Occipital lobe (tissue), 2 donors: ENCODE measurements around the gene KRT81. TPM values are rescaled to one million over a fixed set of nuclear protein-coding genes. Genes with fewer than 3 reads are reported as not detected.

Experiments used
- DNase-seq: peaks from one replicate; lab custom pipeline; 2025; lab: John Stamatoyannopoulos, UW
- total RNA-seq: library from RNA; depleted of rRNA; stranded (reverse); fragments of >200 nt; gene quantifications from one replicate; pipeline ENCODE4 v1.2.3, GENCODE V29; 2014

The KRT81 gene
- total RNA-seq, result not detected

DNA sequence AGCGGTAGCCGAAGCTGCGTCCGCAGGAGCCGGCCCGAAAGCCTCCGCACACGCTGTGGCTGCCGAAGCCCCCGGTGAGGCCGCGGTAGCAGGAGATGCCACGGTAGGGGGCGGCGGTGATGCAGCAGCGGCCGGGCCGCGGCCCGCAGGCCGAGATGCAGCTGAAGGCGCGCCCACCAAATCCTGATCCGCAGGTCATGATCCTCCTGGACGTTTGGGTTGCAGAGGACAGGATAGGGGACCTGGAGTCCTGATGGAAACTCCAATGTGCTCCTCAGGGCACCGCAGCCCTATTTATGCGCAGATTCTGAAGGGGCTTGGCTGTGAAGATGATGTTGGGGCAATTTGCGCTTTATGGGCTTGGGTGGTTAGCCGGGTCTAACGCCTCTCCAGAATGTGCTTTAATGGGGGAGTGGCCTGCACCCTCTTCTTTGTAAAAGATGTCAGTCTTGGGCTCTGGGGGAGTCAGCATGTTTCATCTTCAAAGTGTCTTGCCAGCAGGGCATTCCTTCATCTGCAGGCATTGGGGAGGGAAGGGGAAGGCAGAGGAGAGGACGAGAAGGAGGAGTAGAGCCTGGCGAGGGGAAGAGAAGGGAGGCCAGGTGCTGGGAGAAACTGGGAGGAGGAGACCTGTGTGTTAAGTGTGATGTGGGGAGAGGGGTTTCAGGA lies at the start of gene KRT81:
KRT81 (minus strand) TSS at position 268 of the 669 bp plus-strand sequence; CDS start at position 199, 69 bp downstream.
- DNase-seq, result no peak

DNA sequence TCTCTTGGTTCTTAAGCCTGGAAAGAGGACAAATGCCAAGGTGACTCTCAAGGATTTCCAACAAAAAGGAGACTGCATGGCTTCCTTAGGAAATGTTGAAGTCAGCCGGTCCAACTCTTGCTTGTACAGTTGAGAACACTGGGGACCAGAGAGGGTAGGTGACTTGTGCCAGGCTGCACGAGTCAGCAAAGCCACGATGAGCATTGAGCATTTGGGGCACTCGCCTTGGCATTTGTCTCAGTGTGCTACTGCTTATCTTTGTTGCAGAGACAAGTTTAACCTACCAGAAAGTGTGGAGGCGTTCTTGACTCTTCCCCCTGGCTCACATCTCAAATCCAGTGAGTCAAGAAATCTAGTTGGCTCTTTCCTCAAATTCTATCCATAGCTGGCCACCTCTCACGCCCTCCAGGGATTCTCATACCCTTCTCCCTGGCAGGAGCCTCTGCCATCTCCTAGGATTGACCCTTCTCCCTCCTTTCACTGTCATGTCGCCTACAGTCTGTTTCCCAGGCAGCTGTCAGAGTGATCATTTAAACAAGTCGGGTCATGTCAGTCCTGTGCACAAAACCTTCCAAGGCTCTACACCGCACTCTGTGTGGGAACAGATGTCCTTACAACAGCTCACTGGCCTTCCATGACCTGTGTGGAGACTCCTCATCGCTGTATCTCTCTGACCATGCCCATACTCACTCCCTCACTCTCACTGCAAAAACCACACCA lies 47.1 kb upstream of the KRT81 start:
- DNase-seq, result no peak

DNA sequence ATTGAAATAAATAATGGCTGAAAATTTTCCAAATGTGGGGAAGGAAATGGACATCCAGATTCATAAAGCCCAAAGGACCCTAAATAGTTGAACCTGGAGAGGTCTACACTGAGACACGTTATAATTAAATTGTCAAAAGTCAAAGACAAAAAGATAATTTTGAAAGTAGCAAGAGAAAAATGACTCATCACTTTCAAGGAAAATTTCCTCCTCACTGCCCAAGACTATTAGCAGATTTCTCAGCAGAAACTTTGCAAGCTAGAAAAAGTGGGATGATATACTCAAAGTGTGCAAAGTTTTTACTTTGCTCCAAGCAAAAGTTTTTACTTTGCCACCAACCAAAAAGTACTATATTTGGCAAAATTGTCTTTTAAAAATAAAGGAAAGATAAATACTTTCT lies 45.7 kb upstream of the KRT81 start:
- no peak for DNase-seq

DNA sequence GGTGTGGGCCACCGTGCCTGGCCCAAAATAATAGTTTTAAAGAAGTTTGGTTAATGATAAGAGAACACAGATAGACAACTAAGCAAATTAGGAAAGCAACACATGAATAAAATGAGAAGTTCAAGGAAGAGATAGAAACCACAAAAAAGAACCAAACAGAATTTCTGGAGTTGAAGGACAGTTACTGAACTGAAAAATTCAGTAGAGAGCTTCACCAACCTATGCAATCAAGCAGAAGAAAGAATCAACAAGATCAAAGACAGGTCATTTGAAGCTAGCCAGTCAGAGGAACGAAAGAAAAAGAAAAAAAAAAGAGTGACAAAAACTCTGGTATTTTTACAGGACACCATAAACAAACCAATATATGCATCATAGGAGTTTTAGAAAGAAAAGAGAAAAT lies 45.3 kb upstream of the KRT81 start:
- no peak for DNase-seq

DNA sequence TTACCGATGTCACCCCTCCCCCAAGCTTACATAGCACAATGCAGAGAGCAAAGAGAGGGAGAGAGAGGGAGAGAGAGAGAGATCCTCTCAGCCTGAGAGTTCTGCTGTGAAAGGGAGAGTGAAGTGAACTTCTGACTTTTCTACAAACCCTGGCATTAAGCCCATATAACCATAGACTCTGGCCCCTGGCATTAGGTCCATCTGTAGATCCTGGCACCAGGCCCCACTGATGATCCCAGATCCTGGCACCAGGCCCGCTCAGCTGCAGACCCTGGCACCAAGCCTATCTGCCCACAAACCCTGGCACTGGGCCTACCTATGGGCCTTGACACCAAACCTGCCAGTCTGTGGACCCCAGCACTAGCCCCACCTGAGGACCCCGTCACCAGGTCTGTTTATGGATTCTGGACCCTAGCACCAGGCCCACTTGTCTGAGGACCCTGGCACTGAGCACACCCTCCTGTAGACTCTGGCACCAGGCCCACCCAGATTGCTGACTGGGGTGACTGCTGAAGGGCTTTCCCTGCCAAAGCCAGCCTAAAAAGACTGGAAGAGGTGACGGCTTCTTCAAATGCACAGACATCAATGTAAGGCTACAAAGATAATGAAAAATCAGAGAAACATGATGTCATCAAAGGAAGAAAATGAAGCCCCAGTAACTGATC lies 44.4 kb upstream of the KRT81 start:
- no peak for DNase-seq

DNA sequence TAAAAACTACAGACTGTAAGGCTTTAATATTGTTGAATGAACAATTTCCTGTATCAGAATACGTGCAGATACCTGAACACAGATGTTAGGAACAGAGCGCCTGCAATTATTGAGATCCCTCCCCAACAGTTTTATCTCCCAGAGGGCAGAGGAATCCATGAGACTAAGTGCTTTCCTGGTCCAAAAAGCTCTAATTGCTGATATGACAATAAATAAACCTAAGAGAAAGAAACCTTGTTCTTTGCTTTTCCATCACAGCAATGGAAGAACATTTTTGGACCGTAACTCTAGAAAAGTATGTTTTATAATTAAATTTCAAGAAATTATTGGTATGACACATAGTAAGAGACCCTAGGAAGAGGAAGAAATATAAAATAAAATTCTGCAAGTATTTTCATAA lies 42.9 kb upstream of the KRT81 start:
- no peak for DNase-seq

DNA sequence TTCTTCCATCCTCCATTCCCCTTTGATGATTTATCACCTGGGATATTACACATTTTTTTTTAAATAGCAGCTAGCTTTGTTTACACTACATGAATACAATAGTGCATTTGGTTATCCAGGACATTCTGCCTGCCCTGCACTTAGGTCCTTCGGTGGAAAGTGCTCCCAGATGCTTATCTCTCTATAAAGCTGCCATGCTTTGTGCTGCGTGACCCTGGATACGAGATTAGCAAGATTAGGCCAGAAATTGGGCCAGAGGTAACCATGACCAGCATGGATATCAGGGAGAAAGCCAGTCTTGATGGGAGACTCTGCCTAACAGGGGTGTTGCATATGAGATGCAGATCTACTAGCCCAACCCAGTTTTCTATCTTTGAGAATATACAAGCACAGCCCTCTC lies 42.0 kb upstream of the KRT81 start:
- no peak for DNase-seq

DNA sequence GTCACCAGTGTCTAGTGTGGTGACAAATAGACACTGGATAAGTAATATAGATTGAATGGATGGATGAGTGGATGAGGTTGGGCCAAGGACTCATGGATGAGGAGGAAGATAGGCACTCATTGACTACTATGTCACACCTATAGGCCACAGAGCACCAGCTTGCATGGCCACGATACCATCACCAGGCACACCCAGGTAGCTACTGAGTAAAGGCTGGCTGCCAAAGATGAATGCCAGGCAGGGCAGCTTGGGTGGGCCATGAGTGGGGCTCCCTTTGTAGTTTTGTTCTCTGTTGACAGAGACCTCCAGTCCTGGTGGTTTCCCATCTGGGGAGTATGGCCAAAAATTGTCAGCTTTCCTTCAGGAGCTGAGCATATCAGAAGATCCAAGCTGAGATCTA lies 41.0 kb upstream of the KRT81 start:
- no peak for DNase-seq

DNA sequence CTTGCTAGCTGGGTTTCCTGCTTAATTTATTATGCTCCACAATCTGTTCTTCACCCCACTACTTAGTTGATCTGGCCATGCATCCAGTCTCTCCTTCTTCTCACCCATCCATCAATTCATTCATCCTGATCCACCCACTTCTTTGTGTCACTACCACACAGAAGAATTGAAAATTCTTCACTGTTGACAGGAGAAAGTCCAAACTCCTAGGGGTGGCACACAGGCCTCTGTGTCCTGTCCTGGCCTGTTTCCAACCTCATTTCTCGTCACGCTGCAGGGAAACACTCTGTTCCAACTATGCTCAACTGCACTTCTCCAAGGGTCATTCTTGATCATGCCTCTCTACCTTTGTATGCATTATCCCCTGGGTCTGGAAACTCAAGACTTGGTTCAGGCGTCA lies 40.5 kb upstream of the KRT81 start:
- DNase-seq, result no peak

DNA sequence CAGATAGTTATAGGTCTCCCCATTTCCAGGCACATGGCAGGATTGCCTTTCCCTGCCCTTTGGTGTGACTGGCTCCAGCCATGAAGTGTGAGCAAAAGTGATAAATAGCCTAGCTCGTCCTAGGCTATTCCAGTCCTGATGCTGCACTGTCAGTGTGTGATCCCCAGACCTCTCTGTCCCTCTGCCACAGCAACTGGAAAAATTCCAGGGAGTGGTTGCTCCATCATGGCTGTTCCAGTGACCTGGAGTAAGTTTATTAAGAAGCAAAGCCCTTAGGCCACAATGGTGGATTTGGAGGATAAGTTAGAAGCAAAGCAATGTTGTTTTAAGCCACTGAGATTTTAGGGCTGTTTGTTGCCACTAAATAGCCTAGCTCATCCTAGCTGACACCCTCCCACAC lies 39.7 kb upstream of the KRT81 start:
- DNase-seq, result no peak

DNA sequence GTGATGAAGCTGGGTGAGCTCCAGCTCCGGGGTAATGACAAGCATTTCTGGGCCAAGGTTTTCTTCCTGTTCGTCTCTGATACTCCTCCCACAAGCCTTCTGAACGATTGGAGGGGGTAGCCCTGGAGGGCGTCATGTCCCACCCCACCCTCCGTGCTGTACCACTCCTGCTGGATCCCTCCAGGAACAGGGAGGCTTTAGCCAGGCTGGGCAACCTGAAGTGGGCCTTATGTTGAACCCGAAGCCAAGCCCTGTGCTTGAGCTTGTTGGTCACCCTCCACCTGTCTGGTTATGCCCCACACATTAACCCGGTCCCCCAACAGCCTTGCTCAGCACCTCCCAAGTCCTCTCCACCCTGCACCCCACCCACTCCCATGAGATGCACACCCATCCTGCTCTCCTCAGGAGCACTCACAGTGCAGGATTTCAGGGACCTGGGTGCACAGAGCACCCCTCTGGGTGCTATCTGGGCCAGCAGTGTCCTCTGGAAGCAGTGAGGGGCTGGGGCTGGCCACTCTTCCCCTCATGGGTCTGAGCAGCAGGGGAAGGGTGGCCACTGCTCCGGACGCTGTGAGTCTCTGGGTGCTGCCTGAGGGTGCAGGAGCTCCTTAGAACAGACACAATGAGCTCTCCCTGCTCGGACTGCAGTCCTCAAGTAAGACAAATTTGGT lies 36.6 kb upstream of the KRT81 start:
- DNase-seq, result no peak

DNA sequence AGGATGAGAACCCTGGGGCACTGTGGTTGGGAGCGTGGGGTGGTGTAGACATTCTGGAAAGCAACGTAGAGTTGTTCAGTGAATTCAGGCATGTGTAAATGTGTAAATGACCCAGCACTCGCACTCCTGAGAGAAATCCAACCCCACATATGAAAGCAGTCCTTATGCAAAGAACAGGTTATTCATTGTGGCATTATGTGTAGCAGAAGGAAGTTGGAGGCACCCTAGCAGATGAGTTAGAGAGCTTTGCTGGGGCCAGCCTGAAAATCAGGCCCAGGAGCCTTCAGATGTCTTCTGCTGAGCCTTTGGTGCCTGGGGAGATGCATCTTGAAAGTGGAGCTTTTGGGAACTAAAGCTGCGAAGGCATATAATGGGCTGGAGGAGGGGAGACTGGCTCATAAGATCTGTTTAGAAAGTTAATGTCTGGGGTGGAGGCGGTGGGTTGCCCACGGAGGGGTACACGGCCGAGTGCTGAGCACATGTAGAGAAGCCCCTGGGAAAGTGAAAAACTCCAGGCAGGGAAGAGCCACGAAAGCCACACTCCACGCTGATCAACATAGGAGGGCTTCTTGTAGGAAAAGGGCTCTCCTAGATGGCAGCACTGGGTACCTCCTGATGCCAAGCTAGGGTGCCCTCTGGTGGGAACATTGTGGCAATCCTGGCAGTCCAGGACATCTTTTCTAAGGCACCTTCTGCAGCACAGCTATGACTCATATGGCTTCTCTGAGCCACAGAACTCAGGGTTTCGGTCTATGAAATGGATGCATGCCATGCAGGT lies 35.9 kb upstream of the KRT81 start:
- DNase-seq, result peak; percentile 78

DNA sequence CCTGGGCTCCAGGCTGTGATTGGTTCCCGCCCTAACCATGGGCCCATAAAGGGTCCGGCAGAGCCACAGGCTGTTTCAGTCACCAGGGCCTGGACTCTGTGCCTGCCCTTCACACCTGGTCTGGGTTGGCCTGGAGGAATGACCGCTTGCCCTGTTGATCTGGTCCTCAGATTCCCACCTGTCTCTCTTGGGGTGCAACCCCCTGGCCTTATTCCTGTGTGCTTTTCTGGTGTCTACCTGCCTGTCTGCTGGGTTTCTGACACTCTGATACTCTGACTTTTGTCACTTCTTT lies 32.8 kb upstream of the KRT81 start:
- no peak for DNase-seq

DNA sequence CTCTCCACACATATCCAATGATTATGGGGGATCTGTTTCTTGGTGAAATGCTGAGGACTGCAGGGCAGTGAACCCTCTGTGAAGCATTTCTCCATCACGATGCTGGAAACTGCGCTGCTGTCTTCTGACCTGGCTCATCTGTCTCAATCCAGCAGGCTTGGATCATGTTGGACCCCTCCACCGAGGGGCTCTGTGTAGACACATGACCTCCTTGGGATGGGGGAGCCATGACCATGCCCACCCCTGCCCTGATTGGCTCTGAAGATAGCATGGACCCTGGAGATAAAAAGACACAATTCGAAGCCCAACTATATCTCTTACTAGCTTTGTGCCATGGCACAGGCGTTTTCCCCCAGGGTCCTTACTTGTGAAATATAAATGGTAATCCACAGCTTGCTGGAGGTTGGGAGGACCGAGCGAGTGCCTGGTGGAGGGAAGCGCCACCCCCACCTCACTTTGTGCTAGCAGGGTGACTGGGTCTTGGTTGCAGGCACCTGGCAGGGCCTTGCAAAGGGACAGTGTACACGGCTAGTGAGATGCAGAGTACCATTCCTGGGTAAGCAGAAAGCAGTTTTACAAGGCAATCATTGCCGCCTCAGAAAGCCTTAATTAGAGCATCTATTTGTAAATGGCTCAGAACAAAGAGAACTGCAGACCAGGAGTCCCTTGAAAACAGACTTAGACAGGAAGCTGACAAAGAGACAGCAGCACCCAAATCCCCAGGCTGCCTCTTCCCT lies 32.2 kb upstream of the KRT81 start:
- no peak for DNase-seq

DNA sequence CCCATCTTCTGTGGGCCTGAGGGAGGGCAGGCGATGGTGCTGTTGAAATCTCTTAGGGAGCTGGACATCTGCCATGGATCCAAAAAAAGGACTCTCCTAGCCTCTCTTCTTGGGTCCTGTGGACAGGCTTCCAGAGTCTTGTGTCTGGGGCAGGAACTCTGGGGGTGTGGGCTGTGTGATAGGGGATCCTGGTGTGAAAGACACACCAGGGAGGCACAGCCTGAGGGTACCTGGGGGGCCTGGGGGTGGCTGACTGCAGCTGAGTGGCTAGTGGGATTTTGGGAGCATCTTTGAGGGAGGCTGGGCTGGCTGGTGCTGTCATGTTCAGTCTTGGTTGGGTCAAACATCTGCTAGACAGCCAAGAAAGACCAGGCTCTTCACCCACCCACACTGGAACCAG lies 31.7 kb upstream of the KRT81 start:
- no peak for DNase-seq

DNA sequence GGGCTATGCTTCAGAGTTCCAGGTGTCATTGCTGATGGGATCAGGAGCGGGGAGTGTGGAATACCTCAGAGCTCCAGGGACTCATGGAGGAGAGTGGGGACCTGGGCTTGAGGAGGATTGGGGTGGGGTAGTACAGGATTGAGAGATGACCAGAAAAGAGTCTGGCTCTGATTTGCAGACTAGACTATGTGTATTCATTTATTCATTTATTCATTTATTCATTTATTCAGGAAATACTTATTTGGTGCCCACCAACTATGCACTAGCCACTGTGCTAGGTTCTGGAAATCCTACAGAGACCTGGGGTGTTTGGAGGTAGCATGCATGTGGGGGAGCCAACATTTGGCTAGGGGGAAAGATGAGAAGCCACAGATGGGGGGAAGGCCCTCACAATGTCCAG lies 30.7 kb upstream of the KRT81 start:
- DNase-seq, result no peak

DNA sequence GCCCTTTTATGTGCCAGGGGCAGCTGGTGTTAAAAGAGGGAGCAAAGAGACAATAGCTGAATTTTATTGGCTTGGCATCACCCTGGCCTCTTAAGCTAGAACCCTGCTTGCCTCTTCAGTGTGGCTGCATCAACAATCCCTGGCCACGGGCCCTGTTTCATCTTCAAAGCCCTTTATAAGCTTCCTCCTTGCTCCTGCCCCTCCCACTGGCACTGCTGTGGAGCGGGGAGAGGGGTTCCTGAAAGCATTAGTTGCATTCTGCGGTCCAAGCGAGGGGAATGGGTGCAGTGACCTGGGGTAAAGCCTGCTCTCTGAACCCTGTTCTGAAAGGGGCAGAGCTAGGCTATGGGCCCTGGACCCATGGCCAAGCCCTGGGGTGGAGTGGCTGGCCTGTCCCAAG lies 30.1 kb upstream of the KRT81 start:
- DNase-seq, result no peak

DNA sequence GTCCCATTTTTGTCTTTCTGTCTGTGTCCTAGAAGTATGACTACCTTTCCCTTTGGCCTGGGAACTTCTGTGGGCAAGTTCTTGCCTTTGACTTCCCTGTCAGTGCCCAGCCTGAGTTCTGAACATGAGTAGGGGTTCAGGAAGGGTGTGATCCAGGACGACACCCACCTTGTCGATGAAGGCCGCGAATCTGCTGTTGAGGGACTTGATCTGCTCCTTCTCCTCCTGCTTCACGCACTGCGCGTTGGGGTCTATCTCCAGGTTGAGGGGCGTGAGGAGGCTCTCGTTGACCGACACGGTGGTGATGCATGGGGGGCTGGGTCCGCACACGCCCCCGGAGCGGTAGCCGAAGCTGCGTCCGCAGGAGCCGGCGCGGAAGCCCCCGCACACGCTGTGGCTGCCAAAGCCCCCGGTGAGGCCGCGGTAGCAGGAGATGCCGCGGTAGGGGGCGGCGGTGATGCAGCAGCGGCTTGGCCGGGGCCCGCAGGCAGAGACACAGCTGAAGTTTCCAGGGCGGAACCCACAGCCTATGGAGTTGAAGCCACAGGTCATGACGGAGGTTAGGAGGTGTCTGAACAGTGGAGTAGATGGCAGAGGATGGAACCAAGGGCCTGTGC lies 29.6 kb upstream of the KRT81 start, which contains the start of gene KRT83:
KRT83 (minus strand) TSS at position 615 of the 617 bp plus-strand sequence; CDS start at position 552, 63 bp downstream.
- no peak for DNase-seq

DNA sequence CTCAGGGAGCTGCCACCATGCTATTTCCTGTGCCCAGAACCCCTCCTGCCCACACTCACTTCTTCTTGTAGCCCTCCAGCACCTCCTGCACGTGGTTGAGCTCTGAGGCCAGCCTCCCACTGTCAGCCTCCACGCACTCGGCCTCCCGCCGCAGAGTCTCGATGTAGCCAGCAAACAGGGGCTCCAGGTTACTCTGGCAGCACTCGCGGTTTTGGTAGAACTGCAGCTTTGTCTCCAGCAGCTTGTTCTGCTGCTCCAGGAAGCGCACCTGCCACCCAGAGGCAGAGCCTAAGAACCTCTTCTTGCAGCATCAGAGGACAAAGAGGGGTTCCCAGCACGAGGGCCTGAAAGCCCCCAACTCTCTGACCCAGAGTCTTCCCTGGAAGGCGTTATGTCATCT lies 27.8 kb upstream of the KRT81 start:
- no peak for DNase-seq

DNA sequence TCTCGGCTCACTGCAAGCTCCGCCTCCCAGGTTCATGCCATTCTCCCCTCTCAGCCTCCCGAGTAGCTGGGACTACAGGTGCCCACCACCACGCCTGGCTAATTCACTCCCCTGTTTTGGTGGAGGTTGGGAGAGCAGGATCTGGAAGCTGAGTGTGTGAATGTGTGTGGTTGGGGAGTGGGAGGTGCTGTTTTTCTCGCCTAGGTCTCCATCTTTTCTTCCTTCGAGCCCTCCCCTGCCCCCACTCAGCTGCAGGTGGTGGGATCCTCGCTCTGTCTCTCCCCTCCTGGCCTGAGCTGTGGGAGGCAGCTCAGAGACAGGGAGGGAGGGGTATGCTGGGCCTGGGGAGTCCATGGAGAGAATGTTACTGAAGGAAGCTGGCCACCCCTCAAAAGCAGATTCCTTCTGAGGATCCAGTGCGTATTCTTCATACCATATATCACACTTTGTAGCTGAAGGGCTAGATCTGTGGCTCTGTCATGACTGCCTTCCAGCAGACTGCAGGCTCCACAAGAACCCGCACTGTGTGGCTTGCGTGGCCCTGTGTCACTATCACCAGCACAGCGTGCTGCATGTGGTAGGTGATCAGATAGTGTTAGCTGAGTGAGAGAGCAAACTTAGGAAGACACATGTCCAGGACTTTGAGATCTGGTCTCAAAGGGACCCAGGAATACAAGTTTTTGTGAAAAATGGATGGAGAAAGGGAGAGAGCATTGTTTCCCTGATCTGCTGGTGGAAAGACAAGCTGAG lies 27.1 kb upstream of the KRT81 start:
- no peak for DNase-seq
